ENCODE results near the gene THOC6.

THOC6 gene

GRCh38 chr16:3019594-3020246, 4.1 kb upstream of the THOC6 start:
- TF ChIP-seq, protein P1, sequence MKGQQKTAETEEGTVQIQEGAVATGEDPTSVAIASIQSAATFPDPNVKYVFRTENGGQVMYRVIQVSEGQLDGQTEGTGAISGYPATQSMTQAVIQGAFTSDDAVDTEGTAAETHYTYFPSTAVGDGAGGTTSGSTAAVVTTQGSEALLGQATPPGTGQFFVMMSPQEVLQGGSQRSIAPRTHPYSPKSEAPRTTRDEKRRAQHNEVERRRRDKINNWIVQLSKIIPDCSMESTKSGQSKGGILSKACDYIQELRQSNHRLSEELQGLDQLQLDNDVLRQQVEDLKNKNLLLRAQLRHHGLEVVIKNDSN (IDR thresholded peaks at IDR 0.05) = no peak
- TF ChIP-seq ZBTB7A (IDR thresholded peaks at IDR 0.05; ENCODE audit: low read depth) (peak; percentile 90), FOXM1 (IDR thresholded peaks at IDR 0.05; ENCODE audit: borderline replicate concordance, low read depth) (no peak)

GRCh38 chr16:3020247-3020603, 3.6 kb upstream of the THOC6 start, which contains the start of gene TNFRSF12A:
Gene TNFRSF12A, plus strand, starts transcription at chr16:3020368. Its CDS starts 30 bp downstream, at chr16:3020398.
- TF ChIP-seq, protein P2, sequence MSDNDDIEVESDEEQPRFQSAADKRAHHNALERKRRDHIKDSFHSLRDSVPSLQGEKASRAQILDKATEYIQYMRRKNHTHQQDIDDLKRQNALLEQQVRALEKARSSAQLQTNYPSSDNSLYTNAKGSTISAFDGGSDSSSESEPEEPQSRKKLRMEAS (IDR thresholded peaks at IDR 0.05) = no peak; the same call in 1 of the 2 replicates
- TF ChIP-seq ZBTB7A (IDR thresholded peaks at IDR 0.05; ENCODE audit: low read depth) (no peak), TCF12 (IDR thresholded peaks at IDR 0.05; ENCODE audit: low read depth) (no peak), NFIC (IDR thresholded peaks at IDR 0.05) (no peak), CREB1 (IDR thresholded peaks at IDR 0.05; ENCODE audit: low read depth) (no peak), EP300 (IDR thresholded peaks at IDR 0.05; ENCODE audit: borderline replicate concordance) (no peak), RAD21 (IDR thresholded peaks at IDR 0.05; ENCODE audit: low read depth) (no peak), FOXM1 (IDR thresholded peaks at IDR 0.05; ENCODE audit: borderline replicate concordance, low read depth) (no peak), YY1 (IDR thresholded peaks at IDR 0.05; ENCODE audit: low read depth) (no peak; the same call in 1 of the 2 replicates), TAF1 (IDR thresholded peaks at IDR 0.05; ENCODE audit: low read depth) (peak; percentile 88), CEBPB (IDR thresholded peaks at IDR 0.05) (no peak), TEAD4 (IDR thresholded peaks at IDR 0.05) (no peak; the same call in 1 of the 2 replicates), EGR1 (IDR thresholded peaks at IDR 0.05) (peak; percentile 81)
- TF ChIP-seq, protein P3, sequence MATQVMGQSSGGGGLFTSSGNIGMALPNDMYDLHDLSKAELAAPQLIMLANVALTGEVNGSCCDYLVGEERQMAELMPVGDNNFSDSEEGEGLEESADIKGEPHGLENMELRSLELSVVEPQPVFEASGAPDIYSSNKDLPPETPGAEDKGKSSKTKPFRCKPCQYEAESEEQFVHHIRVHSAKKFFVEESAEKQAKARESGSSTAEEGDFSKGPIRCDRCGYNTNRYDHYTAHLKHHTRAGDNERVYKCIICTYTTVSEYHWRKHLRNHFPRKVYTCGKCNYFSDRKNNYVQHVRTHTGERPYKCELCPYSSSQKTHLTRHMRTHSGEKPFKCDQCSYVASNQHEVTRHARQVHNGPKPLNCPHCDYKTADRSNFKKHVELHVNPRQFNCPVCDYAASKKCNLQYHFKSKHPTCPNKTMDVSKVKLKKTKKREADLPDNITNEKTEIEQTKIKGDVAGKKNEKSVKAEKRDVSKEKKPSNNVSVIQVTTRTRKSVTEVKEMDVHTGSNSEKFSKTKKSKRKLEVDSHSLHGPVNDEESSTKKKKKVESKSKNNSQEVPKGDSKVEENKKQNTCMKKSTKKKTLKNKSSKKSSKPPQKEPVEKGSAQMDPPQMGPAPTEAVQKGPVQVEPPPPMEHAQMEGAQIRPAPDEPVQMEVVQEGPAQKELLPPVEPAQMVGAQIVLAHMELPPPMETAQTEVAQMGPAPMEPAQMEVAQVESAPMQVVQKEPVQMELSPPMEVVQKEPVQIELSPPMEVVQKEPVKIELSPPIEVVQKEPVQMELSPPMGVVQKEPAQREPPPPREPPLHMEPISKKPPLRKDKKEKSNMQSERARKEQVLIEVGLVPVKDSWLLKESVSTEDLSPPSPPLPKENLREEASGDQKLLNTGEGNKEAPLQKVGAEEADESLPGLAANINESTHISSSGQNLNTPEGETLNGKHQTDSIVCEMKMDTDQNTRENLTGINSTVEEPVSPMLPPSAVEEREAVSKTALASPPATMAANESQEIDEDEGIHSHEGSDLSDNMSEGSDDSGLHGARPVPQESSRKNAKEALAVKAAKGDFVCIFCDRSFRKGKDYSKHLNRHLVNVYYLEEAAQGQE (IDR thresholded peaks at IDR 0.05; ENCODE audit: low read depth) = peak; percentile 29; the same call in 1 of the 2 replicates
- TF ChIP-seq, protein P1 (IDR thresholded peaks at IDR 0.05) = no peak

GRCh38 chr16:3020604-3021448, 3.0 kb upstream of the THOC6 start:
- TF ChIP-seq CREB1 (IDR thresholded peaks at IDR 0.05; ENCODE audit: low read depth) (0 out of 2 replicates have a peak, but pooled peaks have one; percentile 32), EP300 (IDR thresholded peaks at IDR 0.05; ENCODE audit: borderline replicate concordance) (peak; percentile 96), FOXM1 (IDR thresholded peaks at IDR 0.05; ENCODE audit: borderline replicate concordance, low read depth) (peak; percentile 73), ZBTB7A (IDR thresholded peaks at IDR 0.05; ENCODE audit: low read depth) (peak; percentile 64; the same call in 1 of the 2 replicates), RAD21 (IDR thresholded peaks at IDR 0.05; ENCODE audit: low read depth) (no peak), TCF12 (IDR thresholded peaks at IDR 0.05; ENCODE audit: low read depth) (peak; percentile 93), CEBPB (IDR thresholded peaks at IDR 0.05) (no peak), NFIC (IDR thresholded peaks at IDR 0.05) (peak; percentile 99), TAF1 (IDR thresholded peaks at IDR 0.05; ENCODE audit: low read depth) (no peak; the same call in 1 of the 2 replicates), EGR1 (IDR thresholded peaks at IDR 0.05) (peak; percentile 65; the same call in 1 of the 2 replicates), TEAD4 (IDR thresholded peaks at IDR 0.05) (peak; percentile 98), YY1 (IDR thresholded peaks at IDR 0.05; ENCODE audit: low read depth) (peak; percentile 43; the same call in 1 of the 2 replicates)
- TF ChIP-seq, protein P2 (IDR thresholded peaks at IDR 0.05) = peak; percentile 90
- TF ChIP-seq, protein P1 (IDR thresholded peaks at IDR 0.05) = peak; percentile 63
- TF ChIP-seq, protein P3 (IDR thresholded peaks at IDR 0.05; ENCODE audit: low read depth) = no peak

DNA sequence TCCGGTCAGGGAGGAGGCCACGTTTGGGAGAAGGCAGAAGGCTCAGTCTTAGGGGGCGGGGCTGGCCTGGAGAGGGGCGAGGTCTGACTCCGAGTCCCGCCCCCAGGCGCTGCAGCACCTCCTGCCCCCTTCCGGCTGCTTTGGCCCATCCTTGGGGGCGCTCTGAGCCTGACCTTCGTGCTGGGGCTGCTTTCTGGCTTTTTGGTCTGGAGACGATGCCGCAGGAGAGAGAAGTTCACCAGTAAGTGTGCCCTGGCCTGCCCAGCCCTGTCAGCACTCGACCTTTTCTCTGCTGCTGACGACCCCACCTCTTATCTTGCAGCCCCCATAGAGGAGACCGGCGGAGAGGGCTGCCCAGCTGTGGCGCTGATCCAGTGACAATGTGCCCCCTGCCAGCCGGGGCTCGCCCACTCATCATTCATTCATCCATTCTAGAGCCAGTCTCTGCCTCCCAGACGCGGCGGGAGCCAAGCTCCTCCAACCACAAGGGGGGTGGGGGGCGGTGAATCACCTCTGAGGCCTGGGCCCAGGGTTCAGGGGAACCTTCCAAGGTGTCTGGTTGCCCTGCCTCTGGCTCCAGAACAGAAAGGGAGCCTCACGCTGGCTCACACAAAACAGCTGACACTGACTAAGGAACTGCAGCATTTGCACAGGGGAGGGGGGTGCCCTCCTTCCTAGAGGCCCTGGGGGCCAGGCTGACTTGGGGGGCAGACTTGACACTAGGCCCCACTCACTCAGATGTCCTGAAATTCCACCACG, 2.2 kb upstream of the THOC6 start:
- TF ChIP-seq NFIC (IDR thresholded peaks at IDR 0.05) (peak; percentile 73), YY1 (IDR thresholded peaks at IDR 0.05; ENCODE audit: low read depth) (peak; percentile 47; the same call in 1 of the 2 replicates), TCF12 (IDR thresholded peaks at IDR 0.05; ENCODE audit: low read depth) (peak; percentile 80), CEBPB (IDR thresholded peaks at IDR 0.05) (peak; percentile 9; the same call in 1 of the 2 replicates), CREB1 (IDR thresholded peaks at IDR 0.05; ENCODE audit: low read depth) (no peak; the same call in 1 of the 2 replicates), TAF1 (IDR thresholded peaks at IDR 0.05; ENCODE audit: low read depth) (no peak), EGR1 (IDR thresholded peaks at IDR 0.05) (peak; percentile 54; the same call in 1 of the 2 replicates), ZBTB7A (IDR thresholded peaks at IDR 0.05; ENCODE audit: low read depth) (no peak; the same call in none of the 2 replicates), TEAD4 (IDR thresholded peaks at IDR 0.05) (peak; percentile 74), RAD21 (IDR thresholded peaks at IDR 0.05; ENCODE audit: low read depth) (no peak), FOXM1 (IDR thresholded peaks at IDR 0.05; ENCODE audit: borderline replicate concordance, low read depth) (peak; percentile 50), EP300 (IDR thresholded peaks at IDR 0.05; ENCODE audit: borderline replicate concordance) (peak; percentile 89)
- TF ChIP-seq, protein P3 (IDR thresholded peaks at IDR 0.05; ENCODE audit: low read depth) = no peak
- TF ChIP-seq, protein P1 (IDR thresholded peaks at IDR 0.05) = 0 out of 2 replicates have a peak, but pooled peaks have one; percentile 14
- TF ChIP-seq, protein P2 (IDR thresholded peaks at IDR 0.05) = no peak; the same call in 1 of the 2 replicates

Data from Ishikawa (cell line).